KOPT-K1 (cell line): Measurements from ENCODE around the gene ESCO1.
"Not testable (repeated sequence)": the region's sequence is repeated elsewhere in the genome, so short reads cannot be mapped to it uniquely, and the experiment has no call there.

Experiments used
- H3K27ac ChIP-seq: fragments of 200-600 bp; sonication (generic); 2 replicates; pipeline ENCODE4 v1.5.1; 2016; ENCODE audit warnings: antibody characterized with exemption, mild to moderate bottlenecking, low read depth, low read length; ENCODE audit not compliant: poor library complexity, severe bottlenecking
- H3K36me3 ChIP-seq: fragments of 200-600 bp; sonication (generic); 2 replicates; pipeline ENCODE4 v1.5.1; 2017; ENCODE audit warnings: antibody characterized with exemption, mild to moderate bottlenecking, low read length, moderate library complexity; ENCODE audit not compliant: insufficient read depth
- H3K9me3 ChIP-seq: fragments of 200-600 bp; sonication (generic); 2 replicates; pipeline ENCODE4 v1.5.1; 2017; ENCODE audit warnings: antibody characterized with exemption, low read length, mild to moderate bottlenecking; ENCODE audit not compliant: insufficient read depth, poor library complexity, severe bottlenecking

The ESCO1 gene

GRCh38 chr18:21600526-21601410, at the start of gene ESCO1:
Gene ESCO1, minus strand, starts transcription at chr18:21600704. Its CDS starts 25,861 bp downstream, at chr18:21574843.
- H3K36me3 ChIP-seq = no peaks in the 10 kb centered on the region
- H3K9me3 ChIP-seq = no peaks in the 10 kb centered on the region
- peak within 1 kb of the TSS; percentile 82 for H3K27ac ChIP-seq

- H3K27ac ChIP-seq, H3K9me3 ChIP-seq: not testable (repeated sequence)
- peaks cover 32% of the 10 kb centered on the region for H3K36me3 ChIP-seq
These were observed 39.9 kb upstream of the ESCO1 start for GRCh38 chr18:21640375-21640774.

GRCh38 chr18:21638822-21639221, 38.3 kb upstream of the ESCO1 start:
- Histone ChIP-seq H3K27ac (no peak overlapping the region), H3K9me3 (no peaks in the 10 kb centered on the region), H3K36me3 (peaks cover 48% of the 10 kb centered on the region)

GRCh38 chr18:21636769-21637168, 36.3 kb upstream of the ESCO1 start:
- Histone ChIP-seq H3K9me3 (no peaks in the 10 kb centered on the region), H3K27ac (no peak overlapping the region), H3K36me3 (peaks cover 62% of the 10 kb centered on the region)

GRCh38 chr18:21634588-21635199, 34.2 kb upstream of the ESCO1 start:
- Histone ChIP-seq H3K9me3 (no peaks in the 10 kb centered on the region), H3K27ac (no peak overlapping the region), H3K36me3 (peaks cover 74% of the 10 kb centered on the region)

GRCh38 chr18:21632393-21632792, 31.9 kb upstream of the ESCO1 start:
- Histone ChIP-seq H3K36me3 (peaks cover 97% of the 10 kb centered on the region), H3K9me3 (no peaks in the 10 kb centered on the region), H3K27ac (no peak overlapping the region)

GRCh38 chr18:21629089-21629832, 28.8 kb upstream of the ESCO1 start:
- peaks cover 99% of the 10 kb centered on the region for H3K36me3 ChIP-seq
- H3K27ac ChIP-seq = no peak overlapping the region

GRCh38 chr18:21621640-21622039, 21.1 kb upstream of the ESCO1 start:
- not testable (repeated sequence) for H3K27ac ChIP-seq, H3K9me3 ChIP-seq
- peaks cover 98% of the 10 kb centered on the region for H3K36me3 ChIP-seq

More at GRCh38 chr18:21629089-21629832, 28.8 kb upstream of the ESCO1 start:
- no peaks in the 10 kb centered on the region for H3K9me3 ChIP-seq

- Histone ChIP-seq H3K9me3 (no peaks in the 10 kb centered on the region), H3K36me3 (peaks cover 35% of the 10 kb centered on the region), H3K27ac (peak within 1 kb of the TSS; percentile 94)
These were observed 11.9 kb upstream of the ESCO1 start, which contains the start of gene SNRPD1 for GRCh38 chr18:21612125-21613039. Gene SNRPD1, plus strand, starts transcription at chr18:21612314. Its CDS starts 116 bp downstream, at chr18:21612430.

- peak overlapping the region; percentile 94 for H3K27ac ChIP-seq
- H3K9me3 ChIP-seq = not testable (repeated sequence)
- peaks cover 27% of the 10 kb centered on the region for H3K36me3 ChIP-seq
These were observed 11.1 kb upstream of the ESCO1 start for GRCh38 chr18:21611401-21612124.

GRCh38 chr18:21605213-21605612, 4.7 kb upstream of the ESCO1 start:
- no peaks in the 10 kb centered on the region for H3K9me3 ChIP-seq
- no peak overlapping the region for H3K27ac ChIP-seq
- no peaks in the 10 kb centered on the region for H3K36me3 ChIP-seq

- Histone ChIP-seq H3K9me3 (no peaks in the 10 kb centered on the region), H3K36me3 (no peaks in the 10 kb centered on the region), H3K27ac (no peak overlapping the region)
These were observed 4.2 kb upstream of the ESCO1 start for GRCh38 chr18:21604671-21605070.

GRCh38 chr18:21602299-21602587, 1.7 kb upstream of the ESCO1 start:
- H3K9me3 ChIP-seq = no peaks in the 10 kb centered on the region
- H3K36me3 ChIP-seq = no peaks in the 10 kb centered on the region
- H3K27ac ChIP-seq = no peak overlapping the region
